IPS-18a (cell line): ENCODE data around the gene EPB41L4A.

Experiments
- H3K27ac ChIP-seq: one replicate; pipeline ENCODE4 v1.5.1; 2013; ENCODE audit warnings: low read length
- H3K27me3 ChIP-seq: one replicate; pipeline ENCODE4 v1.6.1; 2013; ENCODE audit warnings: mild to moderate bottlenecking, low read length; ENCODE audit not compliant: control insufficient read depth, insufficient read depth
- H3K36me3 ChIP-seq: one replicate; pipeline ENCODE4 v1.6.1; 2013; ENCODE audit warnings: low read depth, low read length; ENCODE audit not compliant: control insufficient read depth
- H3K4me1 ChIP-seq: one replicate; pipeline ENCODE4 v1.6.1; 2013; ENCODE audit warnings: low read depth, low read length; ENCODE audit not compliant: control insufficient read depth
- H3K4me3 ChIP-seq: one replicate; pipeline ENCODE4 v1.5.1; 2013; ENCODE audit warnings: low read length
- H3K9ac ChIP-seq: one replicate; pipeline ENCODE4 v1.6.1; 2013; ENCODE audit warnings: mild to moderate bottlenecking, low read length, moderate library complexity
- H3K9me3 ChIP-seq: one replicate; pipeline ENCODE4 v1.6.1; 2013; ENCODE audit warnings: low read depth, low read length; ENCODE audit not compliant: control insufficient read depth

The EPB41L4A gene

GRCh38 chr5:112419986-112420864, 1.1 kb upstream of the EPB41L4A start:
- Histone ChIP-seq H3K9ac (no peak overlapping the region), H3K27me3 (peaks cover 52% of the 10 kb centered on the region), H3K4me3 (peak overlapping the region; percentile 79), H3K27ac (no peak overlapping the region), H3K4me1 (peaks cover 8% of the 10 kb centered on the region), H3K9me3 (no peaks in the 10 kb centered on the region), H3K36me3 (no peaks in the 10 kb centered on the region)

DNA sequence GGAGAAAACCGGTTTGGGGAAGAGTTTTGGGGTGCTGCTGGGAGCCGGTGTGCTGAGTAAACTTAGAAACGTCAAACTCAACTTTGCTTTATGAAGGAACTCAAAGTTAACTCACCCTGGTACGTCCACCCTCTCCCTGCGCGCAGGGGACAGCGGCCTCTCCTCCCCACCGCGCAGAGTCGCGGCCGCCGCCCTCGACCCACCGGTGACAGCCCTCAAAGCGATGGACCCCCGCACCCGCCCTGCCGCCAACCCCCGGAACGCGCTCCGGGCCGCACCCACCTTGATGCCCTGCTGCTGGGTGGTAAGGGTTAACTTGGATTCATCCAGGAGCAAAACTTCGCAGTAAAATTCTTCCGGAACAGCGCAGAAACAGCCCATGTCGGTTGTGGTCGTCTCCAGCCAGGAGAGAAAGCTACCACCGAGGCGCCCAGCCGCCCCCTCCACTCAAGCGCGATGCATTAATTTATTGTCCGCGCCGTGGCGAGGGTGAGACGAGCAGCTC, 366 bp downstream of the EPB41L4A start:
- H3K27me3 ChIP-seq = peaks cover 52% of the 10 kb centered on the region
- no peak overlapping the region for H3K27ac ChIP-seq
- H3K4me1 ChIP-seq = peaks cover 8% of the 10 kb centered on the region
- H3K9me3 ChIP-seq = no peaks in the 10 kb centered on the region
- no peak overlapping the region for H3K9ac ChIP-seq
- no peaks in the 10 kb centered on the region for H3K36me3 ChIP-seq
- peak overlapping the region; percentile 79 for H3K4me3 ChIP-seq

GRCh38 chr5:112417931-112418658, 982 bp downstream of the EPB41L4A start:
- Histone ChIP-seq H3K27me3 (peaks cover 52% of the 10 kb centered on the region), H3K4me1 (peaks cover 8% of the 10 kb centered on the region), H3K9me3 (no peaks in the 10 kb centered on the region), H3K9ac (no peak overlapping the region), H3K4me3 (peak overlapping the region; percentile 79), H3K27ac (no peak overlapping the region), H3K36me3 (no peaks in the 10 kb centered on the region)

DNA sequence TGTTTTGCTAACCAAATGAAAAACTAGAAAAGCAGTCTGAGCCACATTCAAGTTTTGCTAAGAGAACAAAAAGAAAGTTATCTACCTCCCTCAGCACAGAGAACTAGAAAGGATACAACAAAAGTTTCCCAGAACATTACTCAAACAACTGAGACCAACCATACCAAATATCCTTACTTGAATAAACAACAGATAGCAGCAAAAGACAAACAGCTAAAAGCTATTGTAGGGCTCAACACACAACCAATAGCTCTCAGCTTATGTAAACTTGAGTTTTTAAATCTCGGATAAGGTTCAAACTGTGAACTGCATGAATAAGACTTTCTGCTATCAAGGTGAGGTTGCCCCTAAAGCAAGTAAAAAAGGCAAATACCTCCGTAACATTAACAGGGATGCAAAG, 3.5 kb downstream of the EPB41L4A start:
- H3K4me3 ChIP-seq = no peak overlapping the region
- no peak overlapping the region for H3K27ac ChIP-seq
- no peaks in the 10 kb centered on the region for H3K9me3 ChIP-seq
- no peaks in the 10 kb centered on the region for H3K36me3 ChIP-seq
- peaks cover 34% of the 10 kb centered on the region for H3K27me3 ChIP-seq
- no peak overlapping the region for H3K9ac ChIP-seq
- H3K4me1 ChIP-seq = peaks cover 16% of the 10 kb centered on the region

DNA sequence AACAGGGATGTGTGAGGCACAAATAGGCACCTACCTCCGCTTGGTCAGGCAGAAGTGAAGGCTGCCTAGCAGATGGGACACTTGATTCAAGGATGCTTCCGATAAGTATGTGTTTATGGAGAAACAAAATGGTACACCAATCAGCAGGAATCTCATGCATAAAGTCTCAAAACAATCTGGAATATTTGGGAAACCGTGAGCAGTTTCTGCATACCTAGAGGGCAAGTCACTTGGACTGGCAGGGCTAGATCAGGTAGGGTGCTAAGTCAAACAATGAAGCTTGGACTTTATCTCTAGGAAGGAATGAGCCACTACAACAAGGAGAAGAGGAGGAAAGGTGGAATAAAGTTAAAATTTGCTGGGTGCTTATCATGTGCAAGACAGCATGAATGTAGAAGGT, 5.5 kb downstream of the EPB41L4A start:
- H3K27me3 ChIP-seq = peaks cover 25% of the 10 kb centered on the region
- no peak overlapping the region for H3K4me3 ChIP-seq
- H3K27ac ChIP-seq = no peak overlapping the region
- H3K9me3 ChIP-seq = no peaks in the 10 kb centered on the region
- peaks cover 14% of the 10 kb centered on the region for H3K4me1 ChIP-seq
- no peaks in the 10 kb centered on the region for H3K36me3 ChIP-seq
- no peak overlapping the region for H3K9ac ChIP-seq

GRCh38 chr5:112412346-112412745, 6.7 kb downstream of the EPB41L4A start:
- no peaks in the 10 kb centered on the region for H3K36me3 ChIP-seq
- no peaks in the 10 kb centered on the region for H3K9me3 ChIP-seq
- H3K27ac ChIP-seq = no peak overlapping the region
- no peak overlapping the region for H3K4me3 ChIP-seq
- H3K9ac ChIP-seq = no peak overlapping the region
- peaks cover 10% of the 10 kb centered on the region for H3K4me1 ChIP-seq
- peaks cover 13% of the 10 kb centered on the region for H3K27me3 ChIP-seq

DNA sequence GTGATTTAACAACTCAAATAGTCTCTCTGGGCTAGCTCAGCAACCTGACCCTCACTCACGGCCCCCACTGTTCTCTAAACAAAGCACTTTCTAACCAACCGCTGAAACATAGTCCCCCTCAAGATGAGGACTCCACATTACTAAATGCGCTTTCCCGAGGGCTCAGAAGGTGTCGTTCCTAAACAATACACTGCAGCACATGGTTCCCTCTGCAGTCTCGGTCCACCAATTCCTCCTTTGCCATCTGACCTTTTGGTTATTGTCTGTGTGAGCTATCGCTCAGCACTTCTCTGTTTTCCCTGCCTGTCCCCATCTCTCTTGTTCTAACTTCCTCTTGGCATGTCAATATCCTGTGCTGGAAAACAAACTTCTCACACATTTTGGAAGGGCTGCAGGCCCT, 7.2 kb downstream of the EPB41L4A start:
- Histone ChIP-seq H3K4me1 (peaks cover 10% of the 10 kb centered on the region), H3K36me3 (no peaks in the 10 kb centered on the region), H3K27ac (no peak overlapping the region), H3K9ac (no peak overlapping the region), H3K4me3 (no peak overlapping the region), H3K27me3 (peaks cover 8% of the 10 kb centered on the region), H3K9me3 (no peaks in the 10 kb centered on the region)

DNA sequence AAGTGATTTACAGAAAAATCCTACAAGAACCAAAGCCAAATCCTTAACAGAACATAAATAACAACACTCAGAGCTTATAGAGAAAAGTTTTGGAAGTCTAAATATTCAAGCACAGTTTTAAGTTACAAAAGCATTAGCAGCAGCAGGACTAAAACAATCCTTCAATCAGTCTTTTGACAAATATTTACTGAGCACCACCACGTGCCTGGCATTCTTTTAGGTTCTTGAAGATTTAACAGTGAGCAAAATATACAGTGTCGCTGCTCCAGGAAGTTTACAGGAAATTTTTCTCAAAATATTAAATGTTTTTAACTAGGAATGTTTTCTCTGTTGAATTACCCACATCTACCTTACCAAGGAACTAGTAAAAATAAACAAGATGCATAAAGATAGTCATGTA, 11.4 kb downstream of the EPB41L4A start:
- Histone ChIP-seq H3K4me3 (no peak overlapping the region), H3K36me3 (no peaks in the 10 kb centered on the region), H3K9me3 (no peaks in the 10 kb centered on the region), H3K27me3 (no peaks in the 10 kb centered on the region), H3K9ac (no peak overlapping the region), H3K4me1 (peaks cover 10% of the 10 kb centered on the region), H3K27ac (no peak overlapping the region)

DNA sequence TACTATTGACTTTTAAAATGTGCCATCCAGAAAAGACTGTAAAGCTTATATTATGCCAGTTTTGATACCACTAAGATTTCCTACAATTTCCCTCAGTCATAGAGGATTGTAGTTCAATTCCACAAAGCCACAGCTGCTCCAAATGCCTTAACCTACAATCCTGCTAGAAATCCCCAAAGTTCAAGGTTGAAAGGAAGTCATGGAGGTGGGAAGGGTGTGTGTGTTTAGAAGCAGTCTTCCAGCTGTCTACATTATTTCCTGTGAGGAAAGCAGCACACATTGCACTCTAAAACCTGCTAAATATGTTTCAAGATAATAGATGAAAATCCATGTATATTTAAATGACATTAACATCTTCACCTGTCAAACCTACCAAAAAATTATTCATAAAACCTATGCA, 11.8 kb downstream of the EPB41L4A start:
- peaks cover 8% of the 10 kb centered on the region for H3K4me1 ChIP-seq
- H3K4me3 ChIP-seq = no peak overlapping the region
- no peaks in the 10 kb centered on the region for H3K36me3 ChIP-seq
- H3K27me3 ChIP-seq = no peaks in the 10 kb centered on the region
- H3K9ac ChIP-seq = no peak overlapping the region
- no peaks in the 10 kb centered on the region for H3K9me3 ChIP-seq
- no peak overlapping the region for H3K27ac ChIP-seq

DNA sequence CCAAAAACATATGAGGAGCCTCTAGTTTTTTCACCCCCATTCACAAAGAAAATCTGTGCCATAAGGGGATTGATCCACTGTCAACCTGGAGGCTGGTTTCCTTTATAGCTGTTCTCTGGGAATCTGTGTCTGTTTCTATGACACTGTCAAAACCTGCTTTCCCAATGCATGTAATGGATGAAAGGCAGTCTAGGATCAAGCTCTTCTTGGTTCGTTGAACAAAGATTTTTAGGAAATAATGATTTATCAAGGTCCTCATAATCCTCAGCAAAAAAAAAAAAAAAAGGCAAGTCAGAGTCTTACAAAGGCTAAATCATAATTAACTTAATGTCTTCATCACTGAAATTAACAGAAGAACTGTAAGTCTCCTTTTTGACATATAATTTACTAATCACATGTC, 16.0 kb downstream of the EPB41L4A start:
- H3K36me3 ChIP-seq = no peaks in the 10 kb centered on the region
- H3K9me3 ChIP-seq = no peaks in the 10 kb centered on the region
- H3K4me3 ChIP-seq = no peak overlapping the region
- H3K27ac ChIP-seq = no peak overlapping the region
- no peak overlapping the region for H3K9ac ChIP-seq
- H3K27me3 ChIP-seq = no peaks in the 10 kb centered on the region
- H3K4me1 ChIP-seq = no peaks in the 10 kb centered on the region

DNA sequence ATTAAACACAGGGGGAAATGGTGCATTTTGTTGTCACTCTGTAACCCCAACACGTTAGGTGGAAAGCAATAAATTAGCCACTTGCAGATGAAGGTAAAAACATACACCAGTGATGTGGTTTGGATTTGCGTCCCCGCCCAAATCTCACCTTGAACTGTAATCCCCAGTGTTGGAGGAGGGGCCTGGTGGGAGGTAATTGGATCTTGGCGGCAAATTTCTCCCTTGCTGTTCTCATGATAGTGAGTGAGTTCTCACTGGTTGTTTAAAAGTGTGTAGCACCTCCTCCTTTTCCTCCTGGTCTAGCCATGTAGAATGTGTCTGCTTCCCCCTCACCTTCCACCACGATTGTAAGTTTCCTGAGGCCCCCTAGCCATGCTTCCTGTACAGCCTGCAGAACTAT, 17.2 kb downstream of the EPB41L4A start:
- no peak overlapping the region for H3K4me3 ChIP-seq
- H3K27ac ChIP-seq = no peak overlapping the region
- no peaks in the 10 kb centered on the region for H3K36me3 ChIP-seq
- no peaks in the 10 kb centered on the region for H3K27me3 ChIP-seq
- H3K4me1 ChIP-seq = no peaks in the 10 kb centered on the region
- H3K9ac ChIP-seq = no peak overlapping the region
- no peaks in the 10 kb centered on the region for H3K9me3 ChIP-seq
